Lung (tissue), 12 donors: ENCODE results near the gene CTBS. TPM values are rescaled to one million over a fixed set of nuclear protein-coding genes. Genes with fewer than 3 reads are reported as not detected.

Experiments
- ATAC-seq: fragments of 200-7000 bp; cut with Tn5 transposase; one replicate; pipeline ENCODE4 v1.9.1; 2020; ENCODE audit warnings: moderate number of reproducible peaks; ENCODE audit not compliant: insufficient read depth, low FRiP score
- DNase-seq, 3 donors: peaks; one replicate each; pipeline ENCODE4 v3.0.0-alpha.2; 2013 to 2017
- H3K27ac ChIP-seq, 2 donors: one replicate each; pipeline ENCODE4 v1.5.1; 2013; ENCODE audit warnings: mild to moderate bottlenecking in 2 of 2, moderate library complexity in 2 of 2, control low read depth in 1 of 2, inconsistent platforms in 1 of 2, low read depth in 1 of 2, low read length in 1 of 2
- H3K27me3 ChIP-seq, 3 donors: one replicate each; pipeline ENCODE4 v1.5.1; 2013; ENCODE audit warnings: low read length in 2 of 3; ENCODE audit not compliant: control insufficient read depth in 3 of 3, insufficient read depth in 3 of 3
- H3K36me3 ChIP-seq, 4 donors: one replicate each; pipeline ENCODE4 v1.5.1; 2013; ENCODE audit warnings: low read length in 4 of 4, mild to moderate bottlenecking in 1 of 4, moderate library complexity in 1 of 4; ENCODE audit not compliant: control insufficient read depth in 4 of 4, insufficient read depth in 4 of 4
- H3K4me1 ChIP-seq, 5 donors: one replicate each; pipeline ENCODE4 v1.5.1; 2013; ENCODE audit warnings: low read length in 5 of 5, mild to moderate bottlenecking in 2 of 5, moderate library complexity in 1 of 5; ENCODE audit not compliant: control insufficient read depth in 5 of 5, insufficient read depth in 5 of 5
- H3K4me3 ChIP-seq: one replicate; pipeline ENCODE4 v1.5.1; 2013; ENCODE audit warnings: mild to moderate bottlenecking, control low read depth, moderate library complexity
- H3K9ac ChIP-seq, 2 donors: one replicate each; pipeline ENCODE4 v1.5.1; 2013; ENCODE audit warnings: low read length in 2 of 2, control low read depth in 1 of 2; ENCODE audit not compliant: insufficient read depth in 1 of 2
- H3K9me3 ChIP-seq, 4 donors: one replicate each; pipeline ENCODE4 v1.5.1; 2013; ENCODE audit warnings: low read length in 3 of 4, mild to moderate bottlenecking in 1 of 4, moderate library complexity in 1 of 4; ENCODE audit not compliant: control insufficient read depth in 4 of 4, insufficient read depth in 3 of 4
- CTCF ChIP-seq: IDR thresholded peaks from 2 replicates; pipeline ENCODE4 v1.5.1; 2012; ENCODE audit warnings: mild to moderate bottlenecking; ENCODE audit errors: control extremely low read depth, extremely low read depth
- WGBS, 2 donors: extraction: QIAGEN DNeasy Blood & Tissue Kit; methylation state at CpG; one replicate each; pipeline ENCODE4 v1.1.7; 2013; 5-methylcytosine and 5-hydroxymethylcytosine counted together
- polyA plus RNA-seq, 2 donors: library from polyadenylated mRNA; stranded (reverse); fragments of 200-250 nt; gene quantifications; one replicate each; pipeline ENCODE4 v1.2.1, GENCODE V29; 2013
- total RNA-seq, 2 donors: library from RNA; depleted of rRNA in 1 of 2; stranded (reverse); fragments of >200 nt in 1 of 2; gene quantifications; one replicate each; pipeline ENCODE4 v1.2.1, GENCODE V29; 2014 to 2021
- donor health status: control.
- donor health status: control.
- donor health status: Bipolar disorder and iron deficiency.
- donor health status: healthy.
- donor health status: DM: yes; HTN: yes; CAD: no.

The CTBS gene
- total and polyA plus RNA-seq, 4 donors: 7.7 to 22.6 (median 19.9) TPM

GRCh38 chr1:84584126-84584525, 9.9 kb upstream of the CTBS start:
- Histone ChIP-seq H3K4me1 (no peaks in the 10 kb centered on the region), H3K9me3 (no peaks in the 10 kb centered on the region), H3K36me3 (no peaks in the 10 kb centered on the region), H3K9ac (no peak overlapping the region), H3K27me3 (peaks cover 0 to 5% (median 0%) of the 10 kb centered on the region in 3 donors), H3K4me3 (no peak overlapping the region), H3K27ac (no peak overlapping the region)
- ATAC-seq: no peak
- 91 to 97% methylated on average over 2 of the region's 2 CpGs for WGBS, 2 donors
- no peak for DNase-seq
- no peak for TF ChIP-seq CTCF

GRCh38 chr1:84583648-84584047, 9.4 kb upstream of the CTBS start:
- Histone ChIP-seq H3K9ac (no peak overlapping the region), H3K27me3 (peaks cover 0 to 4% (median 0%) of the 10 kb centered on the region in 3 donors), H3K9me3 (no peaks in the 10 kb centered on the region), H3K36me3 (no peaks in the 10 kb centered on the region), H3K4me1 (no peaks in the 10 kb centered on the region), H3K4me3 (no peak overlapping the region), H3K27ac (no peak overlapping the region)
- no peak for ATAC-seq
- TF ChIP-seq CTCF: no peak
- WGBS, 2 donors: 90 to 96% methylated on average over 10 of the region's 10 CpGs
- DNase-seq: peak in 1 of 3 donors; percentile 54

- Histone ChIP-seq H3K9ac (no peak overlapping the region), H3K4me3 (no peak overlapping the region), H3K9me3 (no peaks in the 10 kb centered on the region), H3K27ac (peak overlapping the region in 1 of 2 donors; percentile 33), H3K4me1 (no peaks in the 10 kb centered on the region), H3K27me3 (peaks cover 0 to 4% (median 0%) of the 10 kb centered on the region in 3 donors), H3K36me3 (no peaks in the 10 kb centered on the region)
- TF ChIP-seq CTCF: no peak
- 85 to 91% methylated on average over 7 of the region's 7 CpGs for WGBS, 2 donors
- ATAC-seq (no peak), DNase-seq (peak; percentile 17 to 47 (median 19))
Observed at GRCh38 chr1:84582802-84583587, 8.8 kb upstream of the CTBS start.

- Histone ChIP-seq H3K4me1 (no peaks in the 10 kb centered on the region), H3K9me3 (no peaks in the 10 kb centered on the region), H3K27ac (no peak overlapping the region), H3K4me3 (no peak overlapping the region), H3K36me3 (no peaks in the 10 kb centered on the region), H3K27me3 (peaks cover 0 to 7% (median 0%) of the 10 kb centered on the region in 3 donors), H3K9ac (no peak overlapping the region)
- no peak for ATAC-seq
- no peak for TF ChIP-seq CTCF
- DNase-seq: no peak
- WGBS, 2 donors: 93 to 99% methylated on average over 3 of the region's 3 CpGs
Observed at GRCh38 chr1:84581648-84582047, 7.4 kb upstream of the CTBS start.
